Loucy (cell line): ENCODE results near the gene AAMP.

Experiments
- H2AFZ ChIP-seq: fragments of 200-600 bp; sonication (generic); 2 replicates; pipeline ENCODE4 v1.6.0; 2016; ENCODE audit warnings: antibody characterized with exemption, mild to moderate bottlenecking, low read length, moderate library complexity
- H3F3A ChIP-seq: fragments of 200-600 bp; 2 replicates; pipeline ENCODE4 v1.6.0; 2016; ENCODE audit warnings: antibody characterized with exemption, low read depth, mild to moderate bottlenecking
- H3K27me3 ChIP-seq: fragments of 200-600 bp; sonication (generic); 2 replicates; pipeline ENCODE4 v1.6.1; 2014; ENCODE audit warnings: low read length, mild to moderate bottlenecking; ENCODE audit not compliant: insufficient read depth, poor library complexity, severe bottlenecking
- H3K36me3 ChIP-seq: fragments of 200-600 bp; sonication (generic); 2 replicates; pipeline ENCODE4 v1.6.1; 2016; ENCODE audit warnings: low read length; ENCODE audit not compliant: insufficient read depth
- H3K4me1 ChIP-seq: fragments of 200-600 bp; sonication (generic); 2 replicates; pipeline ENCODE4 v1.5.1; 2014; ENCODE audit warnings: low read length, mild to moderate bottlenecking; ENCODE audit not compliant: insufficient read depth, poor library complexity, severe bottlenecking
- H3K4me2 ChIP-seq: fragments of 200-600 bp; sonication (generic); 2 replicates; pipeline ENCODE4 v1.6.0; 2014; ENCODE audit warnings: antibody characterized with exemption, low read length, low read depth, mild to moderate bottlenecking; ENCODE audit not compliant: poor library complexity, severe bottlenecking
- H3K4me3 ChIP-seq: fragments of 200-600 bp; sonication (generic); 2 replicates; pipeline ENCODE4 v1.5.1; 2014; ENCODE audit warnings: low read length, mild to moderate bottlenecking, mixed read lengths; ENCODE audit not compliant: poor library complexity, severe bottlenecking
- H3K79me2 ChIP-seq: fragments of 200-600 bp; sonication (generic); 2 replicates; pipeline ENCODE4 v1.6.1; 2014; ENCODE audit warnings: low read length; ENCODE audit not compliant: insufficient read depth
- H3K9ac ChIP-seq: fragments of 200-600 bp; sonication (generic); 2 replicates; pipeline ENCODE4 v1.6.0; 2014; ENCODE audit warnings: mild to moderate bottlenecking, low read depth, low read length, moderate library complexity; ENCODE audit not compliant: poor library complexity, severe bottlenecking
- H3K9me2 ChIP-seq: fragments of 200-600 bp; sonication (generic); replicated peaks from 2 replicates; pipeline ENCODE4 v1.6.1; 2016; ENCODE audit warnings: low read depth, low read length, mixed read lengths
- H3K9me3 ChIP-seq: fragments of 200-600 bp; sonication (generic); 2 replicates; pipeline ENCODE4 v1.6.1; 2014; ENCODE audit warnings: mild to moderate bottlenecking, antibody characterized with exemption, low read length, low read depth; ENCODE audit not compliant: insufficient read depth
- H4K20me1 ChIP-seq: fragments of 200-600 bp; sonication (generic); 2 replicates; pipeline ENCODE4 v1.6.0; 2014; ENCODE audit warnings: antibody characterized with exemption, low read length, mild to moderate bottlenecking; ENCODE audit not compliant: insufficient read depth, poor library complexity, severe bottlenecking
- CTCF ChIP-seq: fragments of 200-600 bp; sonication (generic); conservative IDR thresholded peaks from 2 replicates; pipeline ENCODE4 v1.5.1; 2014; ENCODE audit warnings: mild to moderate bottlenecking, antibody characterized with exemption, low read length
- EZH2phosphoT487 ChIP-seq: fragments of 200-600 bp; IDR thresholded peaks from 2 replicates; pipeline ENCODE4 v1.6.1; 2018; ENCODE audit warnings: antibody characterized with exemption, mild to moderate bottlenecking, moderate library complexity, borderline replicate concordance

AAMP gene

GRCh38 chr2:218291318-218292047, 21.5 kb upstream of the AAMP start:
- 0 out of 2 replicates have a peak, but pooled peaks cover 2% of the 10 kb centered on the region for H3F3A ChIP-seq
- no peaks in the 10 kb centered on the region for H3K36me3 ChIP-seq
- H3K4me2 ChIP-seq = no peak overlapping the region
- H3K9me3 ChIP-seq = no peaks in the 10 kb centered on the region
- H3K4me3 ChIP-seq = no peak overlapping the region
- H2AFZ ChIP-seq = no peak overlapping the region
- H3K9me2 ChIP-seq = no peaks in the 10 kb centered on the region
- no peaks in the 10 kb centered on the region for H3K79me2 ChIP-seq
- TF ChIP-seq CTCF = no peak
- no peak for TF ChIP-seq EZH2phosphoT487
- H3K9ac ChIP-seq = no peak overlapping the region
- H4K20me1 ChIP-seq = no peaks in the 10 kb centered on the region
- no peaks in the 10 kb centered on the region for H3K27me3 ChIP-seq
- peaks cover 11% of the 10 kb centered on the region for H3K4me1 ChIP-seq

DNA sequence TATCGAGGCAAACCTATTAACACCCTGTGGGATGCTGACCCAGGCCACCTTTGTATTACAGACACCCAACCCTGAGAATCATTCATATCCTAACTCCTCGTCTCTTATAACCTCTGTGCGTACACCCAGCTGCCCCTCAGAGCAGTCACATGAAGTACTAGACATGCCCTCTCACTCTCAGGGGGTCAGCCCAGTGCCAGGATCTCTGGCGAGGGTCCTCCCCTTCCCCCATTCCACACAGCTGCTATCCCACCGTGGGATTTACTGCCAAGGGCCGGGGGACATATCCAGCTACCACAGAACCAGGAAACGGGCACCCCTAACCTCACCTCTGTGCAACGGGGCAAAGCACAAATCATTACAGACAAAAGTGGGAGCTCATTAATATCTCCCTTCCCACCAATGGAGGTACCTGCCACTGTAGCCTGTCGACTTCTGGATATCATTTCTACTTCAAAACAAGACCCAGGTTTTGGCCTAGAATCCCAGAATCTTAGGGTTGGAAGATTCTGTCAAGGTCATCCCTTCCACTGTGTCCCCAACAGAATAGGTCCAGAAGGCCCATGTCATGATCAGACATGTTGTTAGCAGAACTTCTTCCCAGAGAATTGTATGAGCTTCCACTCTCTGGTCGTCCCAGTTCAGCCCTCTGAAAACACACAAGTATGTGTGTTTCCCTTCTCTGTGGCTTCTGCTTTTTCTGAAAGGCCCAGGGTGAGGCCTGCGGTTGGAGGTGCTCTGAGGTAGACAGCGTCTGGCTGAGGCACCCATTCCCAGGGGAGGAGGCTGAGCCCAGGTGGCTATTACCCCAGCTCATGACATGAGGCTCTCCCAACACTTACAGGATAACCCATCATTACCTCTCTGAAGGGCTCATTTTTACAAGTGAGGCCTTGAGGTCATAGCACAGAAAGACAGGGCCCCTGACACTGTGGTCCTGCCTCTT, 20.7 kb upstream of the AAMP start:
- Histone ChIP-seq H2AFZ (no peak overlapping the region), H4K20me1 (no peaks in the 10 kb centered on the region), H3K4me3 (no peak overlapping the region), H3K36me3 (no peaks in the 10 kb centered on the region), H3F3A (0 out of 2 replicates have a peak, but pooled peaks cover 2% of the 10 kb centered on the region), H3K4me2 (no peak overlapping the region), H3K79me2 (no peaks in the 10 kb centered on the region), H3K27me3 (no peaks in the 10 kb centered on the region), H3K9ac (no peak overlapping the region), H3K4me1 (peaks cover 18% of the 10 kb centered on the region), H3K9me3 (no peaks in the 10 kb centered on the region), H3K9me2 (no peaks in the 10 kb centered on the region)
- TF ChIP-seq EZH2phosphoT487 (no peak), CTCF (no peak)

GRCh38 chr2:218289639-218290315, 19.8 kb upstream of the AAMP start:
- H3K36me3 ChIP-seq = no peaks in the 10 kb centered on the region
- no peak overlapping the region for H2AFZ ChIP-seq
- H3K9me2 ChIP-seq = no peaks in the 10 kb centered on the region
- no peaks in the 10 kb centered on the region for H4K20me1 ChIP-seq
- 0 out of 2 replicates have a peak, but pooled peaks cover 2% of the 10 kb centered on the region for H3F3A ChIP-seq
- no peak overlapping the region for H3K4me3 ChIP-seq
- H3K4me2 ChIP-seq = no peak overlapping the region
- H3K9me3 ChIP-seq = no peaks in the 10 kb centered on the region
- no peak for TF ChIP-seq EZH2phosphoT487
- no peak for TF ChIP-seq CTCF
- H3K4me1 ChIP-seq = peaks cover 21% of the 10 kb centered on the region
- no peaks in the 10 kb centered on the region for H3K79me2 ChIP-seq
- H3K27me3 ChIP-seq = no peaks in the 10 kb centered on the region
- H3K9ac ChIP-seq = no peak overlapping the region
